ENCODE measurements around the gene APAF1. TPM values are rescaled to one million over a fixed set of nuclear protein-coding genes. Genes with fewer than 3 reads are reported as not detected.

Gene APAF1
- total and polyA plus RNA-seq, 10 of the 15 experiments (the other 5 are each of a cell fraction or from before 2014, with no cell fraction given), result 4.2 to 19.1 (median 14.2) TPM

DNA sequence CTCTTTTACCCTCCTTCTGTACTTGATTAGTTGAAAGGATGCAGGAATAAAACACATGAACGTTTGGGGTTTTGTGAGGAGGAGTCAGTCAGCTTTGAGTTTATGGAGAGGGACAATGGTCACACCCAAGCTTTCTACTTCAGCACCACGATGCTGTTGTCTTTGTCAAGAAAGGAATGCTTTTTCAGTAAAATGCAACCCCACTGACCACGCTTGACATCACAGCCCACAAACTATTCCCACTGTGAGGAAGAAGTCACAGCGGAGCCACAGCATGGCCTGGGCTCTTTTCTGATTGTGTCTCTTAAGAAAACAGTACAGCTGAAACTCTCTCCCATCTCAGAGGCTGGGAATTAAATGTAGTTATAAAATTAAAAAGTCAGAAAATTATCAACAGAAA is 135.2 kb downstream of the APAF1 start:
- Histone ChIP-seq H3K9ac (ENCODE audit: control insufficient read depth, insufficient read depth, low read length) (no peak overlapping the region), H3K79me2 (ENCODE audit: control insufficient read depth, insufficient read depth, low read length) (no peaks in the 10 kb centered on the region), H3K4me2 (ENCODE audit: control insufficient read depth, insufficient read depth) (no peak overlapping the region), H3K4me1 (ENCODE audit: control insufficient read depth, insufficient read depth, low read length) (no peaks in the 10 kb centered on the region), H3K27ac (ENCODE audit: control insufficient read depth, insufficient read depth) (no peak overlapping the region), H3K36me3 (ENCODE audit: control insufficient read depth in 2 of 2, insufficient read depth in 2 of 2, low read length in 1 of 2) (no peaks in the 10 kb centered on the region), H3K9me3 (replicated peaks; ENCODE audit: control insufficient read depth, insufficient read depth, low read length) (no peaks in the 10 kb centered on the region), H4K20me1 (ENCODE audit: control insufficient read depth, insufficient read depth) (no peaks in the 10 kb centered on the region; the same call in 1 of the 2 replicates), H3K27me3 (replicated peaks in 1 of 2; ENCODE audit: control insufficient read depth in 2 of 2, insufficient read depth in 2 of 2, low read length in 1 of 2) (no peaks in the 10 kb centered on the region), H2AFZ (ENCODE audit: control insufficient read depth, low read depth, low read length) (no peak overlapping the region), H3K4me3 (no peak overlapping the region)
- no peak for FAIRE-seq
- ATAC-seq, result no peak
- TF ChIP-seq, protein P1, sequence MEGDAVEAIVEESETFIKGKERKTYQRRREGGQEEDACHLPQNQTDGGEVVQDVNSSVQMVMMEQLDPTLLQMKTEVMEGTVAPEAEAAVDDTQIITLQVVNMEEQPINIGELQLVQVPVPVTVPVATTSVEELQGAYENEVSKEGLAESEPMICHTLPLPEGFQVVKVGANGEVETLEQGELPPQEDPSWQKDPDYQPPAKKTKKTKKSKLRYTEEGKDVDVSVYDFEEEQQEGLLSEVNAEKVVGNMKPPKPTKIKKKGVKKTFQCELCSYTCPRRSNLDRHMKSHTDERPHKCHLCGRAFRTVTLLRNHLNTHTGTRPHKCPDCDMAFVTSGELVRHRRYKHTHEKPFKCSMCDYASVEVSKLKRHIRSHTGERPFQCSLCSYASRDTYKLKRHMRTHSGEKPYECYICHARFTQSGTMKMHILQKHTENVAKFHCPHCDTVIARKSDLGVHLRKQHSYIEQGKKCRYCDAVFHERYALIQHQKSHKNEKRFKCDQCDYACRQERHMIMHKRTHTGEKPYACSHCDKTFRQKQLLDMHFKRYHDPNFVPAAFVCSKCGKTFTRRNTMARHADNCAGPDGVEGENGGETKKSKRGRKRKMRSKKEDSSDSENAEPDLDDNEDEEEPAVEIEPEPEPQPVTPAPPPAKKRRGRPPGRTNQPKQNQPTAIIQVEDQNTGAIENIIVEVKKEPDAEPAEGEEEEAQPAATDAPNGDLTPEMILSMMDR (IDR thresholded peaks at IDR 0.05 in 2 of 3, conservative IDR thresholded peaks at IDR 0.05 in 1 of 3; ENCODE audit: control insufficient read depth in 2 of 3, extremely low read depth in 1 of 3, insufficient read depth in 1 of 3, low read depth in 3 of 3, low read length in 3 of 3), result no peak
- TF ChIP-seq TARDBP (IDR thresholded peaks at IDR 0.05; ENCODE audit: borderline replicate concordance), result no peak
- no peak for TF ChIP-seq MEF2B (IDR thresholded peaks at IDR 0.05; ENCODE audit: partially characterized antibody, poor library complexity, severe bottlenecking)
- no peak for TF ChIP-seq PAX5 (IDR thresholded peaks at IDR 0.05; ENCODE audit: borderline replicate concordance, low read depth, low read length)
- TF ChIP-seq, protein P2, sequence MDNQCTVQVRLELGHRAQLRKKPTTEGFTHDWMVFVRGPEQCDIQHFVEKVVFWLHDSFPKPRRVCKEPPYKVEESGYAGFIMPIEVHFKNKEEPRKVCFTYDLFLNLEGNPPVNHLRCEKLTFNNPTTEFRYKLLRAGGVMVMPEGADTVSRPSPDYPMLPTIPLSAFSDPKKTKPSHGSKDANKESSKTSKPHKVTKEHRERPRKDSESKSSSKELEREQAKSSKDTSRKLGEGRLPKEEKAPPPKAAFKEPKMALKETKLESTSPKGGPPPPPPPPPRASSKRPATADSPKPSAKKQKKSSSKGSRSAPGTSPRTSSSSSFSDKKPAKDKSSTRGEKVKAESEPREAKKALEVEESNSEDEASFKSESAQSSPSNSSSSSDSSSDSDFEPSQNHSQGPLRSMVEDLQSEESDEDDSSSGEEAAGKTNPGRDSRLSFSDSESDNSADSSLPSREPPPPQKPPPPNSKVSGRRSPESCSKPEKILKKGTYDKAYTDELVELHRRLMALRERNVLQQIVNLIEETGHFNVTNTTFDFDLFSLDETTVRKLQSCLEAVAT (IDR thresholded peaks at IDR 0.05), result no peak
- TF ChIP-seq ZNF217 (IDR thresholded peaks at IDR 0.05), result no peak
- TF ChIP-seq SIX5 (IDR thresholded peaks at IDR 0.05; ENCODE audit: low read depth, low read length, severe bottlenecking), result no peak
- no peak for TF ChIP-seq CBX5 (IDR thresholded peaks at IDR 0.05; ENCODE audit: low read depth)
- TF ChIP-seq IKZF1 (conservative IDR thresholded peaks at IDR 0.05), result no peak
- TF ChIP-seq HCFC1 (IDR thresholded peaks at IDR 0.05; ENCODE audit: low read length), result no peak
- TF ChIP-seq NFXL1 (IDR thresholded peaks at IDR 0.05; ENCODE audit: borderline replicate concordance), result no peak
- TF ChIP-seq STAT1 (conservative IDR thresholded peaks at IDR 0.05), result no peak
- TF ChIP-seq BACH1 (IDR thresholded peaks at IDR 0.05; ENCODE audit: borderline replicate concordance), result no peak
- ChIA-PET RAD21 (ENCODE audit: unreplicated experiment) (no interaction called here), SMC1A (ENCODE audit: uncharacterized antibody, unreplicated experiment) (no interaction called here), POLR2A (no interaction called here), CTCF (interaction anchor here (0.6 kb wide), 1 partner anchor 234 kb away, joined by 3 read pairs; no protein-coding TSS in a partner anchor)
- no peak for DNase-seq (ENCODE audit: low read depth, low spot score)
- WGBS (ENCODE audit: insufficient coverage, insufficient replicate concordance, low lambda C conversion rate, missing lambda C conversion rate), result 9% methylated on average over 4 of the region's 4 CpGs
- BruUV-seq (replicated peaks), result no TSS peak
- in situ Hi-C loops (cut with MboI) (no loop called here), intact Hi-C loops (cut with micrococcal nuclease; ENCODE audit: unreplicated experiment) (no loop called here)
